ENCODE results near the gene MBL2.

- no peak for TF ChIP-seq CTCF (tag by site-specific recombination; IDR thresholded peaks at IDR 0.05)
- TF ChIP-seq, protein P1, sequence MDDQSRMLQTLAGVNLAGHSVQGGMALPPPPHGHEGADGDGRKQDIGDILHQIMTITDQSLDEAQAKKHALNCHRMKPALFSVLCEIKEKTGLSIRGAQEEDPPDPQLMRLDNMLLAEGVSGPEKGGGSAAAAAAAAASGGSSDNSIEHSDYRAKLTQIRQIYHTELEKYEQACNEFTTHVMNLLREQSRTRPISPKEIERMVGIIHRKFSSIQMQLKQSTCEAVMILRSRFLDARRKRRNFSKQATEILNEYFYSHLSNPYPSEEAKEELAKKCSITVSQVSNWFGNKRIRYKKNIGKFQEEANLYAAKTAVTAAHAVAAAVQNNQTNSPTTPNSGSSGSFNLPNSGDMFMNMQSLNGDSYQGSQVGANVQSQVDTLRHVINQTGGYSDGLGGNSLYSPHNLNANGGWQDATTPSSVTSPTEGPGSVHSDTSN (CRISPR knock-in tag; IDR thresholded peaks at IDR 0.05), result no peak
- TF ChIP-seq WT1 (tag by site-specific recombination; IDR thresholded peaks at IDR 0.05), result no peak
- no peak for TF ChIP-seq ZNF184 (tag by site-specific recombination; IDR thresholded peaks at IDR 0.05)
Measured at GRCh38 chr10:52740155-52740549, 32.4 kb downstream of the MBL2 start.

All from HEK293 (cell line).